Hematopoietic multipotent progenitor cell treated with erythropoietin and hydrocortisone succinate and interleukin-3 and kit ligand, for 8 days (in vitro differentiated cells): ENCODE measurements around the gene SKIC8.

ENCODE experiments used
- DNase-seq: peaks from one replicate; pipeline ENCODE4 v3.0.0-alpha.2; 2015

The SKIC8 gene

DNA sequence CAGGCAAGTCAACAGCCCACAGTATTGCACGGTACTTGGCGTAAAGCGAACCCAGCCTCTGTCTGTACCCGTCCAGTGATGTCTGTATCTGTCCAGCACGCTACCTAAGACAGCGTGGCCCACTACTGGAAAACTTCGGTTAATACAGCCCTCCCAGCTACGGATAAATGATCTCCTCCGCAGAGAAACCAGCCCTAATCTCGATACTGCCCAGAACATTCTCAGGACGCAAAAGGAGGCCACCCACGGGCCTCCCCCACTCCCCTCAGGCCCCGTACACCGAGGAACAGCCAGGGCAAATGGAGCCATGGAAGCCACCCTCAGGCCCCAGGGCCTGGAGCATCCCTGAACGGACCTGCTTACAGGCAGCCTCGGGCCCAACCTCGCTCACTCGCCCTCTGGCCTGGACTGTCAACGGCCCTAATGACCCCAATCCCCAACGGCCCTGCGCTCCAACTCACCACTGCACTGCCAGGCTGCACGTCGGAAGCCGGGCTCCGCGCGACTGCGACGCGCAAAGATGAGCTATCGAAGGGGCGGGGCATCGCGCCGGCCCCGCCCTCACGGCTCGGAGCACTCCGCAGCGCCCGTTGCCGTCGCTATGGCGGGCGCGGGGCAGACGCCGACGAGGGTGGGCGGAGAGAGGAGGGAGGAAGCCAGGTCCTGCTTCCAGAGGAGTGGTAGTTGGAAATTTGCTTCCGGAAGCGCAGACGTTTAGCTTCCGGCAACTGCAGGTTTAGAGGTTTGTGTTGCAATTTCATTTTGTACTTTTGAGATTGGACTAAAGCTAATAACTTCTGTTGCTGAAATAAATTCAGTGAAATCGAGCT, at the start of gene SKIC8:
Gene SKIC8 (minus strand): TSS at position 509 of the 830 bp plus-strand sequence. CDS start 3,923 bp downstream, outside the sequence.
- DNase-seq, result peak; percentile 97

DNA sequence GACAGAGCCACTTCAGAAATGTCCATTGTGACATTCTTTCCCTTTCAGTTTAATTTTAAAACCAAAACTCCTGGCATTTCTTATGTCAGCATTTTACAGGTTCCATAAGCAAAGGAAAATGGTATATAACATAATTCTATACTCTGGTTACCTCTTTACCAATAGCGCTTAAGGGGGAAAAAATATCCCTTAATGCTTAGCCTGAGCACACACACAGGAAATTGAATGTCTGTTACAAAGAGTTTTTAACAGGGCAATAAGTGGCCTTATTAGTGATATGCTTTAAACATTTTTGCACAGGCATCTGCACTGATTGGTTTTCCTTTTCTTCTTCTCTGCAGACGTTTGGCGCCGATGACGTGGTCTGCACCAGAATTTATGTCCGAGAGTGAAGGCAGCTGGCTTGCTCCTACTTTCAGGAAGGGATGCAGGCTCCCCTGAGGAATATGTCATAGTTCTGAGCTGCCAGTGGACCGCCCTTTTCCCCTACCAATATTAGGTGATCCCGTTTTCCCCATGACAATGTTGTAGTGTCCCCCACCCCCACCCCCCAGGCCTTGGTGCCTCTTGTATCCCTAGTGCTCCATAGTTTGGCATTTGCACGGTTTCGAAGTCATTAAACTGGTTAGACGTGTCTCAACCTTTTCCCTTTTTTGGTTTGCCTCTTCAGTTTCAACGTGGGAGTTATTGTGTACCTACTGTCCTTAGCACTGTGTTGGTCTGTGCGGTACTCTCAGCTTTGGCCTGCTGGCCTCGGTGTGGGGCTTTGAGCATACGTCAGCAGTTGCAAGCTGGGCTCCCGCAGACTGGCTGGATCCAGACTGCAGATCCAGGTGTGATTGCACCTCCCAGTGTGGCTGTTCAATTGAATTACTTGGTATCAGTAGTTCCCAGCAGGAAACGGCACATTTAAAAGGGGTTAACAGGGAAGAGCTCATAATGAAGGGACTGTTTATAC, 48.5 kb upstream of the SKIC8 start:
- no peak for DNase-seq

DNA sequence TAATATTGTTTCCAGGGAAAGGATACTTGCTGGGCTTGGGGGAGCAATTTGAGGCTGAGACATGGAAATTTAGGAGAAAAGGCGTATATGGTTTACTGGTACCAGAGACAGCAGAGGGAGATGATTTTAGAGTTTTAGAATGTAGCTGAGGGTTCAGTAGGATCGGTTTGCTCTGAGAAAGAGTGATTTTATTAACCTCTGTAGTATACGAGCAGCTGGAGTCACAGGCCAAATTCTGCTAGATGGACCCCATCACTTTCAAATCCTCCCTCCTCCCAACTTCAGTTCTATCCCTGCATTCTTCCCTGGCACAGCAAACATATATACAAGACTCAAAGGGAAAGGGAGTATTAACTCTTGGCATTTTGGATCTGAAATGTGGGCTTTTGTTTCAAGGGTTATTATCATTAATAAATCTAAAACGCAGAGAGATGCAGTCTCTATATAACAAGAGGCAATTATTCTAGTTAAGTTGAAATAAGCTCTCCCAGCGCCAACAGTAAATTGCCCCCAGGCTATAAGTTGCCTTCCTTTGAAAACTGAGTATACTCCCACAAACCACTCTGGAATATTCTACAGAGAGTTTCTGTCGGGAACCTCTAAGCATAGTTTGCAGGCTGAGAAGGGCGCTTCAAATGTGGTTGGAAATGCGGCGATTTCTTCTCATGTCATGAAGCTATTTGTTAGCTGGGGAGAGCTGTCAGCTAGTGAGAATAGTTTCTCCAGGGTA, 46.2 kb upstream of the SKIC8 start:
- no peak for DNase-seq

DNA sequence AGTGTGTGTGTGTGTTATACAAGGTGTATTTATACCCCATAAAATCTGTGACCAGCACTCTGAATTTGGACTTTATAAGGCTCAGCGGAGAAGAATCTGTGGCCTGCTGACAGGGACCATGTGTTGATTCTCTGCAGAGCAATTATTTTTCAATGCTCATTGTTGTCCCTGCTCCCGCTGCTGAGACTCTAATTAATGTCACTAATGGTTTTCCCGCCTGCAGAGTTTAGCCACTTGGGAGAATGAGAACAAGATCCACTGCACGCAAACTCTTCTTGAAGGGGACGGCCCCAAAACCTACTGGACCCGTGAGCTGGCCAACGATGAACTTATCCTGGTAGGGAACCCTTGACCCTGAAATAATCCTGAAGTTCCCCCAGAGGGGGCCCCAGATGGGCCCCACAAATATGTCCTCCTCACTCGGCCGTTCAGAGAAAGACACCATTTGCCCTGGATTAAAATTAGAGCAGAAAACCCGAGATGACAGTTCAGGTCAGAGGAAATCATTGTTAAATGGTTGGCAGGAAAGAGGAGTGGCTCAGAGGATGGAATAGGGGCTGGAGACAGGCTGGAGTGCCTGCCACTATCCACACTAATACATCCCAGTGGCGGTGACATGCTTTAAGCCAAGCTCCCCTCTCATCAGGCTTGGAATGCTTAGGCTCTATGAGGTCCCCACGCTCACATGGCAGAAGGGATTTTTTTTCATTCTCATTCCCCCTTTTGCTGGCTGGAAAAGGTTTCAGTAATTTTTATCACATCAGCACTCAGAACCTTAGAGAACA, 44.1 kb upstream of the SKIC8 start:
- DNase-seq, result no peak

DNA sequence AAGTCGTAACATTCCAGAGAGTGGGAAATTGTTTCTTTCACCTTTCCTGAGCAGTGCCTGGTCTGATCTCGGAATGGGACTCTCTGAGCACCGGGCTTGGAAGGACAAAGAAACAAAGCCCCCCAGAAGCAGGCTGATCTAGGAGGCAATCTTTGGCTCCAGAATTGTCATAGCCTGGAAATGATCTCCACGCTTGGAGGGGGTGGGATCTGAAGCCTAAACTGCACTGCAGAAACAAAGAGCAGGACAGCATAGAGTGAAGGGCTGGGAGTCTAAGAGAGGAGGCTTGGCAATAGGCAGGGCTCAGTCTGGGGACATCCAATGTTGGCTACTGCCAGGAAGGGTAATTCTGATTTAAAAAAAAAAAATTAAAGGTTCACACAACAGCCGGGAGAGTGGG, 42.6 kb upstream of the SKIC8 start:
- no peak for DNase-seq

DNA sequence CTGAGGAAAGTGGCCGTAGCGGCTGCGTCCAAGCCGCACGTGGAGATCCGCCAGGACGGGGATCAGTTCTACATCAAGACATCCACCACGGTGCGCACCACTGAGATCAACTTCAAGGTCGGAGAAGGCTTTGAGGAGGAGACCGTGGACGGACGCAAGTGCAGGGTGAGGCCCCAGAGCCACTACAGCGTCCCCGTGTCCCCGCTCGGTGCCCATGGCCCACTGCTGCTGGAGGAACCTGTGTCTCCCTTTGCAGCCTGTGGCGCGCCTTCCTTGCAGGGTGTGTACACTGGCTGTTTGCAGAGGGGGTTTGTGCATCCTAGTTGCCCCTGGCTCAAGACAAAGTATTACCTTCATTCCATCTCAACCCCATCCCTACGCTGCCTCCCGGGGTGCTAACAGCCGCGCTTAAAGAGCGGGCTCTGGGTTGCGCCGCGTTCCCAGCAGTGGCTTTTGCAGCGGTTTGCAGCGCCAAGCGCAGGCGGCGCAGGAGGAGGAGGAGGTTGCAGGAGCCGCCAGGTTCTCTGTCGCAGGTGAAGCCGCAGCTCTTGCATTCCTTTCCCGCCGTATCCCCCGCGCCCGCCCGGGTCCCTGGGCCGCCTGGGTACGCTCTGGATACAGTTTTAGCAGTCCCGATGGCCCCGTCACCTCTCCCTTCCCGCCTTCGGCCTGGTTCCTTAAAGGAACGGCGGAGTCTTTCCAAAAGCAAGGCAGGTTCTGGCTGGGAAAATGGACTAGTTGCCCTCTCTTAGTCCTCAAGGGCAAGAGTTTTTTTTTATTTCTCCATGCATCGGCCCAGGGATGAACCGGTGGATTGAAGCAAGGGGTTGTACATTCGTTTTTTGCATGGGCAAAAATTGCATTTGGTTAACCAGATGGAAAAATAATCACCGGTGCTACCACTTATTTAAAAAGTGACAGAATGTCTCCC, 41.9 kb upstream of the SKIC8 start:
- DNase-seq, result no peak

DNA sequence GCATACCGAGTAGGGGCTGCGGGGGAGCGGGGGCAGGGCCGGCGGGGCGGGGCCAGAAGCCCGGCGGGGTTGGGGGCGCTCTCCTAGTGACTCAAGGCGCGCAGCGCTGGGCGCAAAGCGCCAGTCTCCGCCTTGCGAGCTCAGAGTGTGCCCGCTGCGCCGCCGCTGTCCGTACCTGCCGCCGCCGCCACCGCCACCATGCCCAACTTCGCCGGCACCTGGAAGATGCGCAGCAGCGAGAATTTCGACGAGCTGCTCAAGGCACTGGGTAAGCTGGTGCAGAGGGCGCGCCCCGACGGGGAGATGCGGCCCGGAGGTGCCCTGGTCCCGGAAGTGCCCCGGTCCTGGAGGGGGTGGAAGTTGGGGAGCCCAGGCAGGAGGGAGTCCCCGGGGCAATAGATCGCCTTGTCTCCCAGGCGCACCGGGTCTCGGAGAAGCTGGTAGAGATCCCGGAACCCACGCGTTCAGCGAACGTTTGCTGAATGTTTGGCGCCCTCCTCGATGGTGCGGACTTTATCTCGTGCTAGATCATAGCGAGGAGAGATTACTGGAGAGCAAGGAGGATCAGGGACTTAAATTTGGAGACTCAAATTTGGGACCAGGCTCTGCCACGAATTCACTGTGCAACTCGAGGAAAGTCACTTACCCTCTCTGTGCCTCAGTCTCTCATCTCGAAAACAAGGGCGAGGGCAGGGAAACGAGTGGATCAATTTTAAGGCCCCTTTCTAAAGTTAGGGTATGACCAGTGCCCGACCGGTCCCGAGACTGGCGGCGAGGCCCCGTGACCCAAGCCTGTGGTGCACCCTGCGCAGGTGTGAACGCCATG, 41.0 kb upstream of the SKIC8 start, which contains the start of gene CRABP1:
Gene CRABP1 (plus strand): TSS at position 123 of the 826 bp plus-strand sequence. CDS start 76 bp downstream, at position 199.
- no peak for DNase-seq

DNA sequence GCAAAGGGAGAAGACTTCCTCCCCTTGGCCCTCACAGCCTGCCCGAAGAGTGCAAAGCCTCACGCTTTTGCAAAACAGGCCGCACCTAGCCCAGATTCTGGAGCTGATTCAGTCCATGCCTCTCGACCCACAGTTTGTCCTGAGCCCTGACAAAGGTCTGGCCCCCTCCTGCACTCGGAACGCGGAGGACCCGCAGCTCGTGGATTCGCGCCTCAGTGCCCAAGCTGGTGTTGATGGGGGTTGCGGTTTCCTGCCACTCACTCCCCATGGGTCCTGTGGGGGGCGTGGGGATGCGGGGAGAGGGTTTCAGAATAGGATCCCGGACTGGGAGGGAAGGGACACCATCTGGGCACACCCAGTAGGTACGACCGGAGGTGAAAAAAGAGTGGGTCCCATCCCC, 40.1 kb upstream of the SKIC8 start:
- no peak for DNase-seq

DNA sequence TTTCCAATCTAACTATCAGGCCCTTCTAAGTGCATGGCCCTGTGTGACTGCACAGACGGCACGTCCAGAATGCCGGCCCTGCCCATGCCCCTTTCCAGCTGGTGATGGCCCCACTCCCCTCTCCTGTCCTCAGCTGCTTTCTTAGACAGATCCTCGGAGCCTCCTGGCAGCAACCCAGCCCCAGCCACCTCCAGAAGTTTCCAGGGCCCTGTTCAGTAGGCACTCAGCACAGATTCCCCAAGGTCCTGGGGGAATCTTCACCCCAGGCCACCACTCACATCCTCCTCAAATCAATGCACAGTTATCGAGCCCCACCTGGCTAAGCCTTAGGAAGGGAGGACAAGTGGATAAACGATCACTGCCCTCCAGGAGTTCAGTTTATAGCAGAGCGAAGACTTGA, 39.4 kb upstream of the SKIC8 start:
- DNase-seq, result no peak

DNA sequence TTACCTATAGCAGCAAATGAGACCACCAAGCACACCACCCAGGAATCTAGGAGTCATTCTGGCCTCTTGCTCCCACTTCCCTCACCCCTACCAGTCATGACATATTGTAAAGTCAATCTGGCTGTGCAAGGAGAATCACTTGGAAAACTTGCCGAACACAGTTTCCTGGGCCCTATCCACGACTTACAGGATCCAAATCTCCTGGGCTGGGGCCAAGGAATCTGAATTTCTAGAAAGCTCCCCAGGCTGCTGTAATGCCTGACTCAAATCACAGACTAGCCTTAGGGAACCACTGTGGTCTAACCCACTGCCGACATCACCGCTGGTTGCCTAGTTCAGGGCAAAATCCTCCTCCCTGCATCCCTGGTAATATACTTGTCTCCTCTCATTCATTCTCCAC, 36.6 kb upstream of the SKIC8 start:
- DNase-seq, result no peak

DNA sequence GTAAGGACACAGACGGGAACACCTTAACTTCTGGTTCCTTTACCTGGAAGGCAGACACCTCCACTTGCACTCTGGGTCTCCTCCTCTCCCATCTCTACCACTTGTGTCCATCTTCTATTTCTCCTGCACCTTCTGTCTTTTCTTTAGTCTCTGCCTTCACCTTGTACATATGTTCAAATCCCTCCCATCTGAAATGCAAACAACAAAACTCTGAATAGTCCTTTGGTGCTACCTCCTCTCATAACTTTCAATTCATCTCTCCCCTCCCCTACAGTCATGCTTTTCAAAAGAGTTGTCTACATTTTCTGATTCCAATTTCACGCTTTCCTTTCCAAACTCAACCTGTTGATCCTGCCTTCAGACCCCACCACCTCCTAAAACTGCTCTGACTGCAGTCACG, 35.4 kb upstream of the SKIC8 start:
- no peak for DNase-seq

DNA sequence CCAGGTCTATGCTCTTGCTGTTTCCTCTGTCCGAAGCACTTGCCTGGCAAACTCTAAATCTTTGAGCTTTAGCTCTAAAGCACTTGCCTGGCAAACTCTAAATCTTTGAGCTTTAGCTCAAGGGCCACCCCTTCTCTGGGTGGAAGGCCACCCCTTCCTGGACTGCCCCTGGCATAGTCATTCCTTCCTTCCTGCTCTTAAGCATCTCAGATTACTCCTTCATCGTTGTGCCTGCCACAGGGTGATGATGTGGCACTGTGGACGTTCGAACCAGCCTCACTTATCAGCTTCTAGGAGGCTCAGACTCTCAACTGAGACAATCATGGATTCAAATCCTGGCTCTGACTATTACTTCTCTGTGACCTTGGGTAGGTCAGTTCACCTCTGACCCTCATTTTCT, 30.2 kb upstream of the SKIC8 start:
- no peak for DNase-seq

DNA sequence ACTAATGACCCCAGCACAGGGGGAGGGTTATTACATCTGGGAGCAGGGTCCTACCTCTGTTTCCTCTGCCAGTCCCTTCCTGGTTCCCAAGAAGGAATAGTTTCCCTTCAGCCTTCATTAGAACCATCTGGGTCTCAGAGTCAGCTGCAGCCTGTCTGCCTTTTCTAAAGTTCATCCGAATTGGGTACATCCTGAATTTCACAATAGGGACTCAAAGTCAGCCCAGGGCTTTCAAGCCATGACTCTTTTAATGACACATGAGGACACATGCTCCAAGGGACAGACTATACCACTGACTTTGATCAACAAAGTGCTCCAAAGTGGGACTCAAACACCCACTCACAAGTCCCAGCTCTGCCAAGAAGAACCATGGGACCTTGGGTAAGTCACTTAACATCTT, 28.1 kb upstream of the SKIC8 start:
- no peak for DNase-seq

DNA sequence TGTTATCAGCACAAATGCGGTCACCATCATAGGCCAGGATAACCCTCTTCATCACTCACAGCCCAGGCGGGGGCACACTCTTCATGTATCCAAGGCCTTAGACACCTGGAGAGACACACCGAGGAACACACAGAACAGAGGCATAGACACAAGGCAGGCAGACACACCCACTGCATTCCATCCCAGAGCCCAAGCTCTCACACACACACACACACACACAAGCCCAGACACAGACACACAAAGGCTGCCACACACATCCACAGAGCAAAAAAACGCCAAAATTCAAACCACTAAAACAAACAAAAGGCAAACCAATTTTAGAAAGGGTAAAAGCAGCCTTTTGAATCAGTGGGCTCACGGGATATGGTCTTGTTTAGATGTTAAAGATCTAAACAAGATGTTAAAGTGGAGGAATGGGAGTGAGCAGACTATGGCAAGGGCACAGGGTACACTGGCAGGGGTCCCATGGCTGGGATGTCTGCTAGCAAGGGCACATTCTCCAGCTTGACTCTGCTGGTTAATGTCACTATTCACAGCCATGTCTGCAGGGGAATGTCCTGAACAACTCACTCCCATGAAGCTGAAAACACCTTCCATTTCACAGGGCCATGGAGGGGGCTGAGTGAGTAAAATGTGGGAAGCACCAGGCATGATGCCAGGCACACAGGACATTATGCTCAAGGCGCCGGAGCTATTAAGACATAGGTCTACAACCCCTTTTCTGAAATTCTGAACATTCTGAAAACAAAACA, 25.9 kb upstream of the SKIC8 start:
- no peak for DNase-seq

DNA sequence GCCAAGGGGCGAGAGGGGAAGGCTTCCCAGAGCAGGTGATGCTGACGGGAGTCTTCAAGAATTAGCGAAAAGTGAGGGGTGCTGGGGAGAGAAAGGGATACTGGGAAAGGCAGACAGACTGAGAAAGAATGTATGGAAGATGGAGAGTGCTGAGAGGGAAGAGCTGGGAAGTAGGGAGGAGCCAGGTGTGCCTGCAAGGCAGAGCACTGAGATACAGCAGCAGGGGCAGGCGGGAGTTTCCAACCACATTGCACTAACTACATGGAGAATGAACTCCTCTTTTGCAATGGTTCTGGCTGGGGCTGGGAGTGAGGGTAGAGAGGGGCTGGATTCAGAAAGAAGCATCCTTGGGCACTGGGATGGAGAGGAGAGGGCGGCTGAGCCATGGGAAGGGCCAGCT, 24.7 kb upstream of the SKIC8 start:
- no peak for DNase-seq

DNA sequence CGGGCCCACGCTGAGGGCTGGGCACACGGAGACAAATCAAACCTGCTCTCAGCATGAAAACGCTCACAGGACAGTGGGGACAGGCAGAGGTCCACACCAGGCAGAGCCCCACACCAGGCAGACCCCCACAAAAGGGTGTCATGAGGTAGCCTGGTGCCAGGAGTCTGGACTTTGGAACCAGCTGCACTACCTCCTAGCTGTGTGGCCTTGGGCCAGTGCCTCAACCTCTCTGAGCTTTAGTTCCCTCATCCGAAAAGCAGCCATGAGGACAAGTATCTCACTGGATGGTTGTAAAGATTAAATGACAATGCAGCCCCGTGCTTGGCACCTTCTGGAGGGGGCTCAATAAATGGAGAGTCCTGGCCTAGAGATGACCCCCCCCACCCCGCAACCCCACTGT, 24.3 kb upstream of the SKIC8 start:
- no peak for DNase-seq

DNA sequence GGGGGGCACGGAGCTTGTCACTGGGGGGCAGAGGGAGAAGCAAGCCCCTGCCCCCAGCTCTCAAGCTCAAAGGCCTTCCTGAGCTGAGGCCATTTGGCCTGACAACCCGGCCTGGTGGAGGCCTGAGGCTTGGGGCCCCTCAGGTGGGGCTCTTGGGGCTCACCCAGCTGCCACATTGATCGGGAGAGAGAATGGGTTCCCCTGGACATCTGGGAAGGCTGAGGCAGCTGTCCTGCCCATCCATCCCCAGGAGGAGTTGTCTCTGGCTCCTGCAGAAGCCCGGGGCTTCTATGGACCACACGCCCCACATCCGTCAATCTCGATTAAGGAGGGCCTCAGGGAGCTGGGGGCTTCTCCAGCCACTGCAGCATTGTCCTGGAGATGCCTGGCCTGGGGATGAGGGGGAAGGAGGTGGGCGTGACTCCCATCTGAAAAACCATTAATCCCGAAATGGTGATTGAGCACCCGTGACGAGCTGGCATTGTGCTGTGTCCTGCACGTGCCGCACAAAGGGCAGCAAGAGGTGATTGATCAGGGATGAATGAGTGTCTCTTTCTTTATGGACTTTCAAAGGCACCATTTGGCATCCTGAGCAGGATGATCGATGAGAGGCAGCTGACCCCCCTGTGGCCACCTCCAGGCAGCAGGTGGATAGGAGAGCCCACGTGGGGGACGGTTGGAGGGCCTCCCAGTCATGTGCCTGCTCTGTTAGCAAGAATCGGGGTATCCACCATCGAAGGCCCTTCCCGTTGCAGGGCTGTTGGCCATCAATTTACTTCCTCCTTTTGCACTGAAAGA, 23.5 kb upstream of the SKIC8 start:
- DNase-seq, result no peak

DNA sequence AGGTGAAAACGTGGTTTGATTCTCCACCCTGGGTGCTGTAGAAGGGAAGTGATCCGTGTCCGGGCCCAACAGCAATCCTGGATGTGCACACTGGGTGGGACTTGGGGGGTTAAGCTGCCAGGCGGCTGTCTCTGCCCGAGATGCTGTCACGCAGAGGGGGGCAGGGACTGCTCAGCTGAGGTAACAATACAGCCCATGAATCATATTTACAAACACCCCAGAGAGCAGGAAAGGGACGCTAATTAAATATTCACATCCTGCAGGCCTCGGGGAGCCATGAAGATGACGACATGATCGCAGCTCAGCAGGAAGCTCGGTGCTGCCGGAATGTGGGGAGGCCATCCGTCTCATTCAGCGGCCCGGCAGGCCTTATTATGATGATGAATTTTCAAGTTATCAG, 22.8 kb upstream of the SKIC8 start:
- no peak for DNase-seq

DNA sequence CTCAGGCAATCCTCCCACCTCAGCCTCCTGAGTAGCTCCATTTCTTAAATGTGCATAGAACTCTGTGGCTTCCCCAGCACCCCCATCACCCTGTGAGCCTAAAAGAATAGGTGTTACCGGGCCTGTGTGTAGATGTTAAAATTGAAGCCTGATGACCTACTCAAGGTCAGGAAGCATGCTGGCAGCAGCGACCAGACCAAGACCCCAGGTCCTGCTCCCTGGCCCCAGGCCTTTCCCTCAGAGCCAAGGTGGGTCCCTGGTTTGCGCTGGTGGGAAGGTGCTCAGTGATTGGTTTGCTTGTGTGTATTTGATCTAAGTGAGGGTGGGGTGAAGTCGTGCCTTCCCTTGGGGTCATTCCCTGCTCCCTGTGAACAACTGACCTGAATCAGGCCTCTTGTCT, 22.4 kb upstream of the SKIC8 start:
- no peak for DNase-seq
